Hematopoietic multipotent progenitor cell treated with erythropoietin and hydrocortisone succinate and interleukin-3 and kit ligand, for 6 days (in vitro differentiated cells): ENCODE data around the gene SYNGR1.
"Not testable (repeated sequence)": the region's sequence is repeated elsewhere in the genome, so short reads cannot be mapped to it uniquely, and the experiment has no call there.

Experiments
- DNase-seq: peaks from one replicate; pipeline ENCODE4 v3.0.0-alpha.2; 2015

Gene SYNGR1

GRCh38 chr22:39411828-39412365 is 62.1 kb downstream of the SYNGR1 start:
- DNase-seq, result not testable (repeated sequence)

GRCh38 chr22:39413204-39413603 is 63.4 kb downstream of the SYNGR1 start:
- DNase-seq, result not testable (repeated sequence)

DNA sequence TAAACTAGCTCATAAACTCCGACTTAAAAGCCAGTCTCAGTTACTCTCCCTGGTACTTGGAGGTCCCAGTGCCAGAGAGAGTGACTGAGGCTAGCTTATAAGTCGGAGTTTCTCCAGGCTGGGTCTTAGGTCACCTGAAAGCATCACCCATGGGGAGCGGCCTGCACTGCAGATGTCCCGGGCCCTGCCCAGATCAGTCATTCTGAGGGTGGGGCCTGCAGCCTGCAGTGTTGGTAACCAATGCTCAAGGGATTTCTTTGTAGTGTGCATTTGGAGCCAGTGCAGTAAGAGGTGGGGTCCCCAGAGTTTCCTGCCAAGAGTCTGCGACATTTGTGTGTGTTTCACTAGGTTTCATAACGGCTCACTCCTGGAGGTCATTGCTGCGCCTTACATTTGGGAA is 64.6 kb downstream of the SYNGR1 start:
- DNase-seq, result no peak

- DNase-seq, result no peak
These were observed 65.1 kb downstream of the SYNGR1 start for GRCh38 chr22:39414886-39415285.

DNA sequence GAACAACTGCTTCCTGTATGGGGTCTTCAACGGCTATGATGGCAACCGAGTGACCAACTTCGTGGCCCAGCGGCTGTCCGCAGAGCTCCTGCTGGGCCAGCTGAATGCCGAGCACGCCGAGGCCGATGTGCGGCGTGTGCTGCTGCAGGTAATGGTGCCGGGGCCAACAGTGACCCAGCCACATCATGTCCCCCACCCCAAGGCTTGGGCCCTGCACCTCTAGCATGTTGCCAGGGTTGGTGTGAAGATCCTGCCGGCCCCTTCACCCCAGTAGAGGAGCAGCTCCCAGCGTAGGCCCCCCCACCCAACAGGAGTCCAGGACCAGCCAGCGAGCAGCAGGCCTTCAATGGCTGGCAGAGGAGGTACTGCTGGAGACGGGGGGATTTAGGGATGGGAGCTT is 65.7 kb downstream of the SYNGR1 start:
- DNase-seq, result no peak

- DNase-seq, result no peak
These were observed 66.5 kb downstream of the SYNGR1 start for GRCh38 chr22:39416319-39416718.

DNA sequence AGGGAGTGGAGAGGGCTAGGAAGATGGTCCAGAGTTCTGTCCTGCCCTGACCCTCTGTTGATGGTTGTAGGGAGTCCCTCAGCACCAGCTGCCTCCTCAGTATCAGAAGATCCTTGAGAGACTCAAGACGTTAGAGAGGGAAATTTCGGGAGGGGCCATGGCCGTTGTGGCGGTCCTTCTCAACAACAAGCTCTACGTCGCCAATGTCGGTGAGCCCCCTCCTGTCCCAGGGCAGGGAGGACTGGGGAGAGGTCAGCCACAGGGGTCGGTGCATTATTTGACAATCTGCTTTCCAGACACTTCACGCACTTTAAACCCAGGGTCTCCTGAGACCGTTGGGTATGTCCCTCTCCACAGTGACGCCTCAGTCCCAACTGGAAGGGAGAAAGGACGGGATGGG is 67.8 kb downstream of the SYNGR1 start:
- DNase-seq, result no peak

DNA sequence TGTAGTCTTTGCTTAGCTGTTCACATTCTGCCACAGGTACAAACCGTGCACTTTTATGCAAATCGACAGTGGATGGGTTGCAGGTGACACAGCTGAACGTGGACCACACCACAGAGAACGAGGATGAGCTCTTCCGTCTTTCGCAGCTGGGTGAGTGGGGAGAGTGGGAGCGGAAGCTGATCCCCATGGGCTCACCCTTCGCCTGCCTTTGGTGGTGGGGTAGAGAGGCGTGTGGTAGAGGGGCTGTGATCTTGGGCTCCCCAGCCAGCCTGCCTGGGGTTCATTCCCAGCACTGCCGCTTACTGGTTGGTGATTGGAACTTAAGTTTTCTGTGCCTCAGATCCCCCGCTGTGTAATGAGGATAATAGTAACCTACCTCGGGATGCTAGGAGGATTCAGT is 68.9 kb downstream of the SYNGR1 start:
- no peak for DNase-seq

- DNase-seq, result no peak
These were observed 69.3 kb downstream of the SYNGR1 start for GRCh38 chr22:39419096-39419495.

DNA sequence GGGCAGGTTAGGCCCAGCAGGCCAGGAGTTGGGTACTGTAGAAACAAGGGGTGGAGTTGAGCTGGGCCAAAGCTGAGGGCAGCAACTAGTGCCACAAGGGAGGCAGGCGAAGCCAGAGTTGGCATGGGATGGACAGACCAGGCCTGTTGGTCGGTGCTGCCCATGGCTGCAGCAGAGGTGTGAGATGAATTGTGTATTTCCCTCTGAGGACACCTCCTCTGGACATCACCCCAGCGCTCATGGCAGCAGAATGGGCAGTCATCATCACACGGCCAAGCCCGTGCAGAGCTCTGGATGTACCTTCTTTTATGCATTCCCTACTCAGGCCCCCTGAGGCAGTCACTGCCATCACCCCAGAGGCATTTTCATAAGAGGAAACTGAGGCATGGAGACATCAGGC is 70.1 kb downstream of the SYNGR1 start:
- DNase-seq, result no peak

DNA sequence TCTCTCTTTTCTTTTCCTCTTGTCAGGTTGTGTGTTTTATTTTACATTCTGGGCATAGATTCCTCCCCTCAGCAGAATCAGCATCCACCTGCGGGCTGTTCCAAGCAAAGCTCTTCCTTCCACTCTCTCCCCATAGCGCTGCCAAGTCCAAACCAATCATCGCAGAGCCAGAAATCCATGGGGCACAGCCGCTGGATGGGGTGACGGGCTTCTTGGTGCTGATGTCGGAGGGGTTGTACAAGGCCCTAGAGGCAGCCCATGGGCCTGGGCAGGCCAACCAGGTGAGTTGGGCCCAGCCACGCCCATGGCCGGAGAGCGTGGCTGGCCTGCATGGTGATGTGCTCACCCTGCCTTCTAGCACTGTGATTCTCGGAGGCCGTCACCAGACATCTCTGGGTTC is 71.9 kb downstream of the SYNGR1 start:
- DNase-seq, result no peak

DNA sequence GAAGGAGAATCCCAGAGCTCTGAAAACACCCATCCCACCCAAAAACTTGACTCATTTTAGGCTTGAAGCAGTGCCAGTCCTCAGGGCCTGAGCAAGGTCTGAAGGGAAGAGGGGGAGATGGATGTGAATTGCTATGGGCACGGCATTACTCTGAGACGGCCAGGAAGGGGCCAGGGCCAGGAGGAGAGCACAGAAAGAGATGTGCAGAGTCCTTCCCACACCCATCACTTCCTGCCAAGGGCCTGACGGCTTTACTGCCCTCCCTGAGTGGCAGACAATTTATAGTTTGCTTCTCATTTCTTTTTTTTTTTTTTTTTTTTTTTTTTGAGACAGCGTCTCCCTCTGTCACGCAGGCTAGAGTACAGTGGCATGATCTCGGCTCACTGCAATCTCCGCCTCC is 72.3 kb downstream of the SYNGR1 start:
- DNase-seq, result no peak

DNA sequence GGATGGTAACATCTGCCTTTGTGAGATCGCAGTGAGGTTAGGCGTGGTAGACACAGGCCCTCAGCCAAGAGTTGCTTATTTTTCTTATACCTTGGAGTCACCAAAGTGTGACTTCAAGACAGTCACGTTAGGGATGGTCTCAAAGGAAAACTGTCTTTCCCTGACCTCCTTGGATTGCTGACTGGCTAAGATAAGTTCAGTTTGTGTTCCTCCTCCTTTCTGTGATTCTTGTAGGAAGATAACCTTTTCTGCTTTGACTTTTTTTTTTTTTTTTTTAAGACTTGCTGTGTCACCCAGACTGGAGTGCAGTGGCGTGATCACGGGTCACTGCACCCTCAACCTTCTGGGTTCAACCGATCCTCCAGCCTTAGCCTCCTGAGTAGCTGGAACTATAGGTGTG is 72.9 kb downstream of the SYNGR1 start:
- peak; percentile 83 for DNase-seq

DNA sequence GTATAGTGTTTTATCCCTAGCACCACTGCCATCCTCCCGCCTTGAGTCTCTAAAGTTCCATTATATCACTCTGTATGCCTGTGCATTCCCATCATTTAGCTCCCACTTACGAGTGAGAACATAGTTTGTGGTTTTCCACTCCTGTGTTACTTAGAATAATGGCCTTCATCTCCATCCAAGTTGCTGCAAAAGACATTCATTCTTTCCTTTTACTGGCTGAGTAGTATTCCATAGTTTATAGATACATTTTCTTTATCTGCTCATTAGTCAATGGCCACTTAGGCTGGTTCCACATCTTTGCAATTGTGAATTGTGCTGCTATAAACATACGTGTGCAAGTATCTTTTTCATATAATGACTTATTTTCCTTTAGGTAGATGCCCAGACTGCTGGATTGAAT is 74.2 kb downstream of the SYNGR1 start:
- no peak for DNase-seq

- DNase-seq, result no peak
These were observed 76.7 kb downstream of the SYNGR1 start for GRCh38 chr22:39426380-39427043.

- no peak for DNase-seq
These were observed 78.2 kb downstream of the SYNGR1 start for GRCh38 chr22:39427751-39428596.

- no peak for DNase-seq
These were observed 78.8 kb downstream of the SYNGR1 start for GRCh38 chr22:39428597-39429071.

- no peak for DNase-seq
These were observed 79.4 kb downstream of the SYNGR1 start for GRCh38 chr22:39429186-39429585.

GRCh38 chr22:39429916-39430575 is 80.3 kb downstream of the SYNGR1 start:
- no peak for DNase-seq

GRCh38 chr22:39430576-39431150 is 80.9 kb downstream of the SYNGR1 start:
- no peak for DNase-seq

- DNase-seq, result no peak
These were observed 81.5 kb downstream of the SYNGR1 start for GRCh38 chr22:39431216-39431801.

DNA sequence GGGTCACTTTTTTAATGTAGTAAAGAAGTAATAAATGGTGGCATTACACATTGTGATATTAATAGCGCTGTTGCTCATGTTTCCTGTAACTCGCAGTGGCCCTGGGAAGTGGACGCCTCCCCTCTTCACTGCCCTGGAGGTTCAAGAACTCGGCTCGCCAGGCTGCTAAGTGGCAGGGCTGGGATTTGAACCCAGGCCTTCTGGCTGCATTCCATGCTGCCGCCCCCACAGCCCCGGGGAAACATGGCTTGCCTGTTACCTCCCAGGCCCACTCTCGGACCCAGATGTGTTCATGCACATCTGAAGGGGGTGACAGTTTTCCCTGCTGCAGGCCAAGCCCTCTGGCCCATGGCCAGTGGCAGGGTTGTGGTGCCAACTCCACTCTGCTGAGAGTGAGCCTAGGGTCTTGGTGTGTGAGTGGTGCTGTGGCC is 82.0 kb downstream of the SYNGR1 start:
- DNase-seq, result no peak

DNA sequence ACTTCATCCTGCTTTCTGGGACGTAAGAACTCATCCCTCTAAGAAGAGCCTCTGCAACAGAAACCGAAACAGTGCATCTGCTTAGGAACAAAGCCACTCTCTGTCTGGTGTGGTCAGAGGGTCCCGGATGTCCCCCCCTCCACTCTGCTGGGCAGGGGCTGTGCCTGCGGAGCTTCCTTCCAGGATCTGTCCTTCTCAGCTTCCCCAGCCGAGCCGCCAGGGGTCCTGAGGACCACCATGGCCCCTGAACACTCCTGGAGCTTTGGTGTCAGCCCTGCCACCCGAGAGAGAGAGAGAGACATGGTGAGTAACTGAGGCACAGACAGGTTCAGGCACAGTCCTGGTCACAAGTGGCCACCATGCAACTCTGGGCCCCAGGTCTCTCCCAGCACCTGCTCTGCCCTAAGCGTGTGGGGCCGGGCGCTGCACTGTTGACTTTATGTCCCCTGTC is 82.6 kb downstream of the SYNGR1 start:
- no peak for DNase-seq
